Tibial artery (tissue), 4 donors: Measurements from ENCODE around the gene PPFIA2.

ENCODE experiments used
- DNase-seq, 2 donors: peaks; one replicate each; pipeline ENCODE4 v3.0.0-alpha.2; 2019
- H3K27ac ChIP-seq, 2 donors: fragments of 200-600 bp; sonication (generic) in 1 of 2; 1 replicate in 1 of 2; 2 replicates in 1 of 2; pipeline ENCODE4 v1.5.1; 2018 to 2019; ENCODE audit warnings: mild to moderate bottlenecking in 1 of 2
- H3K27me3 ChIP-seq, 2 donors: fragments of 200-600 bp; sonication (generic) in 1 of 2; one replicate each; pipeline versions ENCODE4 v1.5.1 to v1.6.0; 2016 to 2019
- H3K36me3 ChIP-seq, 3 donors: fragments of 200-600 bp; sonication (generic) in 2 of 3; one replicate each; pipeline ENCODE4 v1.5.1; 2016 to 2019; ENCODE audit warnings: mild to moderate bottlenecking in 2 of 3
- H3K4me1 ChIP-seq, 4 donors: fragments of 200-600 bp; sonication (generic) in 2 of 4; 1 replicate in 3 of 4; 2 replicates in 1 of 4; pipeline ENCODE4 v1.5.1; 2016 to 2019
- H3K4me3 ChIP-seq, 2 donors: fragments of 200-600 bp; sonication (generic) in 1 of 2; 1 replicate in 1 of 2; 2 replicates in 1 of 2; pipeline ENCODE4 v1.5.1; 2018 to 2019; ENCODE audit warnings: mild to moderate bottlenecking in 2 of 2
- H3K9me3 ChIP-seq, 3 donors: fragments of 200-600 bp; sonication (generic) in 1 of 3; one replicate each; pipeline ENCODE4 v1.5.1; 2016 to 2019
- CTCF ChIP-seq, 2 experiments: fragments of 200-600 bp in 1 of 2; fragments of 450-650 bp in 1 of 2; IDR thresholded peaks; one replicate each; pipeline ENCODE4 v1.5.1; 2017 to 2019; ENCODE audit warnings: antibody characterized with exemption in 2 of 2, mild to moderate bottlenecking in 1 of 2, moderate library complexity in 1 of 2
- intact Hi-C: fragments of 100-400 bp; cut with DNase I; formaldehyde crosslinking; loops from one replicate; pipeline ENCODE4 v1.15.0; 2023; ENCODE audit warnings: low total_unique reads

Gene PPFIA2

GRCh38 chr12:81499809-81500208, 259.3 kb downstream of the PPFIA2 start:
- H3K36me3 ChIP-seq = no peaks in the 10 kb centered on the region
- H3K9me3 ChIP-seq = peaks cover 0 to 2% (median 0%) of the 10 kb centered on the region in 3 donors
- H3K4me3 ChIP-seq = no peak overlapping the region
- no peaks in the 10 kb centered on the region for H3K4me1 ChIP-seq
- no peaks in the 10 kb centered on the region for H3K27me3 ChIP-seq
- intact Hi-C loops = no loop called here
- no peak overlapping the region for H3K27ac ChIP-seq
- no peak for TF ChIP-seq CTCF (IDR thresholded peaks at IDR 0.05)
- no peak for DNase-seq

GRCh38 chr12:81492131-81492720, 266.9 kb downstream of the PPFIA2 start:
- peaks cover 0 to 18% (median 0%) of the 10 kb centered on the region in 4 donors for H3K4me1 ChIP-seq
- no peaks in the 10 kb centered on the region for H3K36me3 ChIP-seq
- no peak overlapping the region for H3K27ac ChIP-seq
- no peak for TF ChIP-seq CTCF (IDR thresholded peaks at IDR 0.05)
- H3K27me3 ChIP-seq = no peaks in the 10 kb centered on the region
- no peak overlapping the region for H3K4me3 ChIP-seq
- intact Hi-C loops = no loop called here
- H3K9me3 ChIP-seq = no peaks in the 10 kb centered on the region
- no peak for DNase-seq

- no peaks in the 10 kb centered on the region for H3K36me3 ChIP-seq
- peaks cover 0 to 9% (median 0%) of the 10 kb centered on the region in 4 donors for H3K4me1 ChIP-seq
- no peak overlapping the region for H3K27ac ChIP-seq
- TF ChIP-seq CTCF (IDR thresholded peaks at IDR 0.05) = no peak
- H3K4me3 ChIP-seq = no peak overlapping the region
- intact Hi-C loops = no loop called here
- no peaks in the 10 kb centered on the region for H3K27me3 ChIP-seq
- no peaks in the 10 kb centered on the region for H3K9me3 ChIP-seq
- DNase-seq = no peak
Observed at GRCh38 chr12:81472934-81473333, 286.2 kb downstream of the PPFIA2 start.

GRCh38 chr12:81470923-81471322, 288.2 kb downstream of the PPFIA2 start:
- no peak for DNase-seq
- H3K36me3 ChIP-seq = no peaks in the 10 kb centered on the region
- intact Hi-C loops = no loop called here
- H3K9me3 ChIP-seq = no peaks in the 10 kb centered on the region
- H3K4me3 ChIP-seq = no peak overlapping the region
- H3K27me3 ChIP-seq = no peaks in the 10 kb centered on the region
- TF ChIP-seq CTCF (IDR thresholded peaks at IDR 0.05) = no peak
- no peak overlapping the region for H3K27ac ChIP-seq
- H3K4me1 ChIP-seq = peaks cover 0 to 10% (median 0%) of the 10 kb centered on the region in 4 donors

- no peak for DNase-seq
- intact Hi-C loops = no loop called here
- no peak for TF ChIP-seq CTCF (IDR thresholded peaks at IDR 0.05)
Observed at GRCh38 chr12:81468206-81468605, 290.9 kb downstream of the PPFIA2 start.

GRCh38 chr12:81465876-81466275, 293.3 kb downstream of the PPFIA2 start:
- H3K4me1 ChIP-seq = peaks cover 0 to 10% (median 0%) of the 10 kb centered on the region in 4 donors
- no peaks in the 10 kb centered on the region for H3K36me3 ChIP-seq
- H3K27ac ChIP-seq = no peak overlapping the region
- intact Hi-C loops = no loop called here
- H3K4me3 ChIP-seq = no peak overlapping the region
- no peaks in the 10 kb centered on the region for H3K27me3 ChIP-seq
- no peaks in the 10 kb centered on the region for H3K9me3 ChIP-seq
- TF ChIP-seq CTCF (IDR thresholded peaks at IDR 0.05) = no peak
- no peak for DNase-seq

More at GRCh38 chr12:81468206-81468605, 290.9 kb downstream of the PPFIA2 start:
- Histone ChIP-seq H3K9me3 (no peaks in the 10 kb centered on the region), H3K27ac (no peak overlapping the region), H3K27me3 (no peaks in the 10 kb centered on the region), H3K36me3 (no peaks in the 10 kb centered on the region), H3K4me1 (peaks cover 0 to 10% (median 0%) of the 10 kb centered on the region in 4 donors), H3K4me3 (no peak overlapping the region)
